ENCODE results near the gene SCRN2. TPM values are rescaled to one million over a fixed set of nuclear protein-coding genes. Genes with fewer than 3 reads are reported as not detected.

The SCRN2 gene
- total and polyA plus RNA-seq, 2 of the 13 experiments (the other 11 are each of a cell fraction or from before 2014, with no cell fraction given) = 21.7 to 29.5 TPM

DNA sequence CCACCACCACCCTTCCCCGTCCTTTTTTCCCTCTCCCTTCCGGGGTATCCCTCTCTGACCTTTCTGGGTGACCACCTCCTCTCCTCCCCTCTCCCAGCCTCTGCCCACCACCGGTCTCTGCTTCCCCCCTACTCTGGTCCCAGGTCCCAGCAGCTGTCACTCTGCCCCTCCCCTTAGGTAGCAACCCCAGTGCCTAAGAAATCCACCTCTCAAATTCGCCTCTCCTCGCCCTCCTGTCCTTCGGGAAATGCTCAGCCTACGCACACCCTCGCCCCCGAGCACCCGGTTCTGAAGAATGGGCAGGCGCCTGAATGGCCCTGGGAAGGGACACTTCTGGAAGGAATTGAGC is 10.7 kb upstream of the SCRN2 start:
- no peak overlapping the region for H3K27ac ChIP-seq (ENCODE audit: extremely low read length, insufficient read depth, low read length)
- FAIRE-seq (no peak), ATAC-seq (no peak), DNase-seq (ENCODE audit: low spot score) (no peak)
- POLR2A ChIA-PET = interaction anchor here (1.3 to 2.8 kb wide), 4 partner anchors 11 to 44 kb away, joined by 3 to 28 read pairs (median 12); partner anchors contain the start of genes LRRC46, MRPL10, SCRN2 and SP2
- TF ChIP-seq TAF1 (CRISPR knock-in tag; IDR thresholded peaks at IDR 0.05) = no peak
- no peak for TF ChIP-seq ZFP37 (CRISPR knock-in tag; IDR thresholded peaks at IDR 0.05; ENCODE audit: borderline replicate concordance)
- TF ChIP-seq XRCC5 (optimal IDR thresholded peaks at IDR 0.05; ENCODE audit: low read length) = no peak
- no peak for TF ChIP-seq SKI (IDR thresholded peaks at IDR 0.05; ENCODE audit: partially characterized antibody)
- TF ChIP-seq ZNF547 (CRISPR knock-in tag; IDR thresholded peaks at IDR 0.05) = no peak
- TF ChIP-seq ZFP36 (IDR thresholded peaks at IDR 0.05; ENCODE audit: borderline replicate concordance, low read depth, low read length, partially characterized antibody) = no peak
- no peak for TF ChIP-seq SOX5 (CRISPR knock-in tag; IDR thresholded peaks at IDR 0.05; ENCODE audit: borderline replicate concordance)
- no peak for TF ChIP-seq GZF1 (CRISPR knock-in tag; IDR thresholded peaks at IDR 0.05)
- TF ChIP-seq ZMYM3 (CRISPR knock-in tag; IDR thresholded peaks at IDR 0.05) = no peak
- no peak for TF ChIP-seq ZNF577 (CRISPR knock-in tag; IDR thresholded peaks at IDR 0.05; ENCODE audit: borderline replicate concordance, low read depth)
- no peak for TF ChIP-seq ZNF550 (CRISPR knock-in tag; IDR thresholded peaks at IDR 0.05; ENCODE audit: borderline replicate concordance)
- TF ChIP-seq ZBTB3 (CRISPR knock-in tag; IDR thresholded peaks at IDR 0.05; ENCODE audit: borderline replicate concordance, low read depth) = no peak
- no peak for TF ChIP-seq ZBTB42 (CRISPR knock-in tag; IDR thresholded peaks at IDR 0.05)
- no peaks in the 10 kb centered on the region for H3K36me3 ChIP-seq (replicated peaks in 1 of 2; ENCODE audit: control insufficient read depth in 1 of 2, insufficient read depth in 2 of 2, low read length in 2 of 2)
- no peaks in the 10 kb centered on the region for H3K9me3 ChIP-seq (ENCODE audit: low read length)
- in situ Hi-C loops (cut with HindIII; ENCODE audit: extremely low pct_ligation_motif_present, low pct_unique_long_range_greater_than_20kb) (no loop called here), intact Hi-C loops (cut with micrococcal nuclease; ENCODE audit: unreplicated experiment) (no loop called here)
- H3K4me3 ChIP-seq (replicated peaks in 1 of 3; ENCODE audit: insufficient read depth in 1 of 3, low read depth in 2 of 3, low read length in 3 of 3) = no peak overlapping the region
- H4K20me1 ChIP-seq (ENCODE audit: insufficient read depth, low read length) = no peaks in the 10 kb centered on the region
- CTCF ChIA-PET (ENCODE audit: low intra/inter-chr PET ratio, low total read pairs) = no interaction called here
- WGBS (ENCODE audit: low lambda C conversion rate) = 65% methylated on average over 11 of the region's 11 CpGs
- no TSS peak for BruUV-seq (replicated peaks)
- H3K4me1 ChIP-seq (ENCODE audit: insufficient read depth, low read length) = peaks cover 12% of the 10 kb centered on the region
- peaks cover 19 to 80% of the 10 kb centered on the region in 2 experiments for H3K27me3 ChIP-seq (ENCODE audit: control insufficient read depth in 1 of 2, insufficient read depth in 2 of 2, low read length in 2 of 2)
- H3K9ac ChIP-seq (ENCODE audit: insufficient read depth, low read depth, low read length) = no peak overlapping the region
- H3K4me2 ChIP-seq (ENCODE audit: low read depth, low read length) = no peak overlapping the region
- H2AFZ ChIP-seq (ENCODE audit: low read length) = no peak overlapping the region
- no peaks in the 10 kb centered on the region for H3K79me2 ChIP-seq (ENCODE audit: insufficient read depth, low read length)

Measured in HepG2 (cell line).